H1 (cell line): Measurements from ENCODE around the gene TCEA2. TPM values are rescaled to one million over a fixed set of nuclear protein-coding genes. Genes with fewer than 3 reads are reported as not detected.
A peak's percentile ranks its signal among the peaks of the same experiment; 100 is the strongest.

Experiments used
- CTCF ChIA-PET: fragments of 300-600 bp; sonication (Branson Sonifier 250); formaldehyde crosslinking; loops from one replicate; lab custom pipeline; 2021; ENCODE audit not compliant: partially characterized antibody; lab: Charles Lee
- POLR2A ChIA-PET: fragments of 300-600 bp; sonication (Branson Sonifier 250); formaldehyde crosslinking; loops from one replicate; lab custom pipeline; 2021; ENCODE audit warnings: inconsistent platforms; ENCODE audit not compliant: partially characterized antibody; lab: Charles Lee
- DNase-seq, 2 experiments: peaks; one replicate each; pipeline versions ENCODE4 v3.0.0 to v3.0.0-alpha.2; 2010 to 2022; ENCODE audit warnings: low spot score in 2 of 2, low read depth in 1 of 2, mixed read lengths in 1 of 2
- FAIRE-seq: peaks from 2 replicates; lab custom pipeline; 2011; peaks lifted over from hg19 to GRCh38; lab: Jason Lieb, UNC
- H2AFZ ChIP-seq: 2 replicates; pipeline ENCODE4 v1.8.1; 2012; ENCODE audit warnings: low read length, inconsistent platforms
- H2AK5ac ChIP-seq: 2 replicates; pipeline ENCODE4 v1.6.1; 2013; ENCODE audit warnings: low read depth, low read length
- H2BK120ac ChIP-seq: replicated peaks from 2 replicates; pipeline ENCODE3; 2013; ENCODE audit warnings: low read depth, low read length, inconsistent platforms
- H2BK12ac ChIP-seq: 2 replicates; pipeline ENCODE4 v1.6.1; 2013; ENCODE audit warnings: low read depth, low read length
- H2BK15ac ChIP-seq: 2 replicates; pipeline ENCODE4 v1.6.1; 2013; ENCODE audit warnings: low read length
- H2BK20ac ChIP-seq: 2 replicates; pipeline ENCODE4 v1.6.1; 2013; ENCODE audit warnings: low read length
- H2BK5ac ChIP-seq: 2 replicates; pipeline ENCODE4 v1.6.1; 2013; ENCODE audit warnings: low read depth, low read length
- H3K14ac ChIP-seq: 2 replicates; pipeline ENCODE4 v1.6.1; 2013; ENCODE audit warnings: inconsistent platforms; ENCODE audit not compliant: insufficient read length
- H3K18ac ChIP-seq: 2 replicates; pipeline ENCODE4 v1.6.1; 2013; ENCODE audit warnings: low read length; ENCODE audit errors: extremely low read depth
- H3K23ac ChIP-seq: 2 replicates; pipeline ENCODE4 v1.6.1; 2013; ENCODE audit warnings: inconsistent platforms; ENCODE audit not compliant: insufficient read length
- H3K23me2 ChIP-seq: 2 replicates; pipeline ENCODE4 v1.6.1; 2013; ENCODE audit warnings: low read depth, low read length
- H3K27ac ChIP-seq: 2 replicates; pipeline ENCODE4 v1.6.1; 2011; ENCODE audit warnings: low read depth, low read length, inconsistent platforms
- H3K27me3 ChIP-seq, 4 experiments: replicated peaks in 1 of 4; 1 replicate in 1 of 4; 2 replicates in 3 of 4; pipeline versions ENCODE4 v1.6.1 to v1.8.1; 2011 to 2013; ENCODE audit warnings: low read length in 3 of 4, mild to moderate bottlenecking in 3 of 4, inconsistent platforms in 2 of 4, mixed read lengths in 2 of 4, moderate library complexity in 1 of 4; ENCODE audit not compliant: control insufficient read depth in 3 of 4, insufficient read depth in 3 of 4; ENCODE audit errors: extremely low read depth in 1 of 4
- H3K36me3 ChIP-seq, 4 experiments: 2 replicates each; pipeline versions ENCODE4 v1.6.1 to v1.8.1; 2011 to 2013; ENCODE audit warnings: mild to moderate bottlenecking in 4 of 4, low read length in 3 of 4, moderate library complexity in 2 of 4, control low read depth in 1 of 4, inconsistent platforms in 1 of 4; ENCODE audit not compliant: insufficient read depth in 4 of 4, control insufficient read depth in 2 of 4
- H3K4ac ChIP-seq: replicated peaks from 2 replicates; pipeline ENCODE3; 2013; ENCODE audit warnings: low read length, low read depth, mixed read lengths, inconsistent platforms; ENCODE audit not compliant: insufficient read length
- H3K4me1 ChIP-seq, 4 experiments: replicated peaks in 1 of 4; 1 replicate in 1 of 4; 2 replicates in 3 of 4; pipeline versions ENCODE4 v1.6.1 to v1.8.1; 2011 to 2013; ENCODE audit warnings: low read length in 3 of 4, inconsistent platforms in 2 of 4, mixed read lengths in 1 of 4; ENCODE audit not compliant: insufficient read depth in 4 of 4, control insufficient read depth in 3 of 4
- H3K4me2 ChIP-seq, 2 experiments: 2 replicates each; pipeline versions ENCODE4 v1.6.1 to v1.8.1; 2011 to 2013; ENCODE audit warnings: low read depth in 2 of 2, low read length in 2 of 2, control low read depth in 1 of 2, inconsistent platforms in 1 of 2, mild to moderate bottlenecking in 1 of 2; ENCODE audit not compliant: insufficient read depth in 1 of 2
- H3K4me3 ChIP-seq, 4 experiments: fragments of 200-600, 300-600 bp in 1 of 4; sonication (generic), shearing (Covaris generic), sonication (Bioruptor Twin) in 1 of 4; 2 replicates each; pipeline versions ENCODE4 v1.5.1 to v1.8.1; 2011 to 2016; ENCODE audit warnings: low read length in 4 of 4, low read depth in 3 of 4, control low read depth in 2 of 4, inconsistent platforms in 2 of 4, mild to moderate bottlenecking in 2 of 4, mixed read lengths in 1 of 4, moderate library complexity in 1 of 4; ENCODE audit not compliant: insufficient read depth in 2 of 4; ENCODE audit errors: extremely low read depth in 1 of 4
- H3K56ac ChIP-seq: replicated peaks from 2 replicates; pipeline ENCODE3; 2013; ENCODE audit warnings: low read depth, mild to moderate bottlenecking, mixed read lengths, low read length, inconsistent platforms; ENCODE audit not compliant: insufficient read length
- H3K79me1 ChIP-seq: 2 replicates; pipeline ENCODE4 v1.6.1; 2013; ENCODE audit warnings: low read depth, low read length, control low read depth
- H3K79me2 ChIP-seq, 2 experiments: 2 replicates each; pipeline versions ENCODE4 v1.6.1 to v1.8.1; 2012 to 2013; ENCODE audit warnings: low read length in 2 of 2, mild to moderate bottlenecking in 2 of 2, inconsistent platforms in 1 of 2; ENCODE audit not compliant: insufficient read depth in 2 of 2, control insufficient read depth in 1 of 2
- H3K9ac ChIP-seq, 4 experiments: replicated peaks in 1 of 4; 1 replicate in 1 of 4; 2 replicates in 3 of 4; pipeline versions ENCODE4 v1.6.1 to v1.8.1; 2011 to 2013; ENCODE audit warnings: low read depth in 3 of 4, low read length in 3 of 4, control low read depth in 2 of 4, mild to moderate bottlenecking in 2 of 4, moderate library complexity in 2 of 4, inconsistent platforms in 1 of 4; ENCODE audit errors: extremely low read depth in 1 of 4
- H3K9me3 ChIP-seq, 2 experiments: 2 replicates each; pipeline versions ENCODE4 v1.6.1 to v1.8.1; 2012 to 2013; ENCODE audit warnings: mild to moderate bottlenecking in 2 of 2, moderate library complexity in 2 of 2, control low read depth in 1 of 2, inconsistent platforms in 1 of 2, low read depth in 1 of 2, low read length in 1 of 2, mixed read lengths in 1 of 2; ENCODE audit not compliant: insufficient read depth in 2 of 2
- H4K20me1 ChIP-seq, 2 experiments: replicated peaks in 1 of 2; 2 replicates each; pipeline versions ENCODE3 to v1.8.1; 2011 to 2013; ENCODE audit warnings: inconsistent platforms in 2 of 2, low read length in 2 of 2, mild to moderate bottlenecking in 1 of 2; ENCODE audit not compliant: insufficient read depth in 2 of 2, control insufficient read depth in 1 of 2
- H4K5ac ChIP-seq: 2 replicates; pipeline ENCODE4 v1.6.1; 2013; ENCODE audit warnings: low read length, low read depth, mixed read lengths, inconsistent platforms; ENCODE audit not compliant: insufficient read length
- H4K8ac ChIP-seq: 2 replicates; pipeline ENCODE4 v1.8.0; 2013; ENCODE audit warnings: mild to moderate bottlenecking, moderate library complexity, low read length, inconsistent platforms; ENCODE audit not compliant: insufficient read depth; ENCODE audit errors: extremely low read depth
- H4K91ac ChIP-seq: replicated peaks from 2 replicates; pipeline ENCODE3; 2013; ENCODE audit warnings: low read length, mixed read lengths, inconsistent platforms; ENCODE audit not compliant: insufficient read length
- PHF8 ChIP-seq: fragments of 200-600 bp; sonication (generic); conservative IDR thresholded peaks from 2 replicates; pipeline ENCODE4 v1.7.1; 2012; ENCODE audit warnings: low read depth, mild to moderate bottlenecking, inconsistent platforms, low read length, moderate library complexity
- POU5F1 ChIP-seq: IDR thresholded peaks from 2 replicates; pipeline ENCODE4 v1.6.1; 2011; ENCODE audit warnings: low read depth, mild to moderate bottlenecking, low read length, moderate library complexity
- SIN3A ChIP-seq, 2 experiments: IDR thresholded peaks in 1 of 2; conservative IDR thresholded peaks in 1 of 2; 2 replicates each; pipeline ENCODE4 v1.6.1; 2011 to 2012; ENCODE audit warnings: low read length in 2 of 2, improper control_type of control experiment in 1 of 2, low read depth in 1 of 2, mild to moderate bottlenecking in 1 of 2
- TAF7 ChIP-seq: optimal IDR thresholded peaks from 2 replicates; pipeline ENCODE3; 2011; ENCODE audit warnings: low read depth, mild to moderate bottlenecking, inconsistent platforms, low read length, moderate library complexity, borderline replicate concordance
- WGBS, 2 experiments: shearing (Covaris generic) in 1 of 2; methylation state at CpG; one replicate each; pipeline versions ENCODE4 v1.1.6 to v1.1.7; 2013 to 2015; ENCODE audit warnings: low lambda C conversion rate in 2 of 2, mixed read lengths in 2 of 2, inconsistent platforms in 1 of 2, low coverage in 1 of 2, missing lambda C conversion rate in 1 of 2; ENCODE audit not compliant: insufficient replicate concordance in 2 of 2, insufficient coverage in 1 of 2, insufficient read length in 1 of 2; ENCODE audit errors: extremely low coverage in 1 of 2, missing lambda C conversion rate in 1 of 2; 5-methylcytosine and 5-hydroxymethylcytosine counted together
- polyA plus RNA-seq, 7 experiments: library from polyadenylated mRNA; depleted of rRNA in 3 of 7; stranded (reverse) in 5 of 7; unstranded in 2 of 7; fragments of >200 nt in 5 of 7; fragments of 200-250 nt in 2 of 7; gene quantifications; 1 replicate in 5 of 7; 2 replicates in 1 of 7; 4 replicates in 1 of 7; pipeline versions ENCODE4 v1.2.1 to v1.2.3, GENCODE V29; 2011 to 2013; ENCODE audit warnings: missing spikeins in 2 of 7, mixed read lengths in 2 of 7
- total RNA-seq: library from RNA; stranded (reverse); fragmentation: NEBNext Ultra II Directional; extraction: Animal tissue kit (Norgen Biotek cat#: 25700); gene quantifications from 2 replicates; pipeline ENCODE4 v1.2.1, GENCODE V29; 2021

Gene TCEA2
- total and polyA plus RNA-seq, 2 of the 8 experiments (the other 6 are each of a cell fraction or from before 2014, with no cell fraction given): 41.4 to 42.3 TPM

DNA sequence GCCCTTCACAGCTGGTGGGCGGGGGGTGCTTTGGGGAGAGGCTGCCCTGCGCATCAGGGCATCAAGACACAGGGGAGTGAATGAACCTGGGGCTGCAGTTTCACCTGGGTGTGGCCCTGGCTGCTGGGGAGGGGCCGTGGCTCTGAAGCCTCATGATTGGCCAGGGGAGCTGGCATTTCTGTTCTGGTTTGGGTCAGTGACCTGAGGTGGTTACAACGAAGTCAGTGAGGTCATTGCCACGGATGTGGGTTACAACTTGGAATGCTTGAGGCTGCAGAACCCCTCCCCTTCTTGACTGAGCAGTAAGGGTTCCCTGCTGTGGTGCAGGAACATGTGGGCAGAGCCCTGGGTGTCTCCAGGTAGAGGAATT, 3.0 kb downstream of the TCEA2 start:
- Histone ChIP-seq H2BK5ac (0 out of 2 replicates have a peak overlapping the region, but pooled peaks have one; percentile 44), H3K23ac (no peak overlapping the region), H3K4me2 (0 out of 4 replicates have a peak overlapping the region, but pooled peaks of 1 of the 2 experiments have one; percentile 1), H3K23me2 (peaks cover 2% of the 10 kb centered on the region; the same call in 1 of the 2 replicates), H4K8ac (no peak overlapping the region), H2BK120ac (no peak overlapping the region), H3K56ac (no peak overlapping the region), H3K4me3 (no peak overlapping the region), H4K91ac (no peak overlapping the region), H2AK5ac (no peak overlapping the region), H3K27me3 (no peaks in the 10 kb centered on the region), H3K27ac (no peak overlapping the region), H3K9ac (no peak overlapping the region), H4K20me1 (peaks cover 2 to 9% of the 10 kb centered on the region in 2 experiments), H2BK15ac (peak overlapping the region; percentile 65; the same call in 1 of the 2 replicates), H3K79me1 (no peaks in the 10 kb centered on the region), H2BK20ac (no peak overlapping the region), H3K36me3 (no peaks in the 10 kb centered on the region), H2BK12ac (no peak overlapping the region), H3K4ac (no peak overlapping the region), H3K18ac (no peak overlapping the region), H2AFZ (no peak overlapping the region), H3K14ac (no peak overlapping the region), H4K5ac (no peak overlapping the region), H3K79me2 (no peaks in the 10 kb centered on the region), H3K4me1 (peaks cover 3 to 20% (median 10%) of the 10 kb centered on the region in 4 experiments), H3K9me3 (no peaks in the 10 kb centered on the region)
- no peak for DNase-seq
- ChIA-PET CTCF (interaction anchor here (0.6 to 2.5 kb wide), 7 partner anchors 9 to 301 kb away, joined by 3 to 17 read pairs (median 4); partner anchors contain the start of genes OPRL1 and RGS19), POLR2A (interaction anchor here (0.8 to 4.5 kb wide), 6 partner anchors 8 to 86 kb away, joined by 3 to 27 read pairs (median 4); partner anchors contain the start of genes OPRL1, PRPF6 and RGS19)
- TF ChIP-seq POU5F1: no peak
- TF ChIP-seq SIN3A (conservative IDR thresholded peaks at IDR 0.05 in 1 of 2, IDR thresholded peaks at IDR 0.05 in 1 of 2; ENCODE audit: low read depth in 1 of 2, low read length in 2 of 2): 0 out of 4 replicates have a peak, but pooled peaks of 1 of the 2 experiments have one; percentile 23
- TF ChIP-seq TAF7: no peak
- no peak for TF ChIP-seq PHF8
- FAIRE-seq: no peak
- 46% methylated on average over 5 of the region's 5 CpGs; no CpG with 5 or more reads in 1 of the 2 experiments for WGBS, 2 experiments
